Fibroblast of pulmonary artery (primary cell): ENCODE results near the gene CMTM7.

ENCODE experiments used
- DNase-seq: peaks from one replicate; pipeline ENCODE4 v3.0.0-alpha.2; 2010; ENCODE audit warnings: low read depth
- H3K4me3 ChIP-seq: replicated peaks from 2 replicates; pipeline ENCODE4 v1.5.1; 2011; ENCODE audit warnings: low read depth, mild to moderate bottlenecking, control low read depth, low read length, moderate library complexity
- CTCF ChIP-seq: IDR thresholded peaks from 2 replicates; pipeline ENCODE4 v1.5.1; 2011; ENCODE audit warnings: mild to moderate bottlenecking, control low read depth, low read length, inconsistent platforms; ENCODE audit errors: missing control alignments

CMTM7 gene

GRCh38 chr3:32484436-32484835 lies 92.8 kb downstream of the CMTM7 start:
- DNase-seq: no peak
- TF ChIP-seq CTCF: no peak
- H3K4me3 ChIP-seq: no peak overlapping the region

- no peak for TF ChIP-seq CTCF
- peak; percentile 39 for DNase-seq
- no peak overlapping the region for H3K4me3 ChIP-seq
Measured at GRCh38 chr3:32487781-32488473, 96.3 kb downstream of the CMTM7 start.

GRCh38 chr3:32488474-32489008 lies 96.9 kb downstream of the CMTM7 start:
- DNase-seq: no peak
- no peak for TF ChIP-seq CTCF
- H3K4me3 ChIP-seq: no peak overlapping the region

- no peak for TF ChIP-seq CTCF
- DNase-seq: no peak
- no peak overlapping the region for H3K4me3 ChIP-seq
Measured at GRCh38 chr3:32492684-32493436, 101.2 kb downstream of the CMTM7 start.

GRCh38 chr3:32493437-32494414 lies 102.1 kb downstream of the CMTM7 start:
- TF ChIP-seq CTCF: no peak
- H3K4me3 ChIP-seq: no peak overlapping the region
- peak; percentile 49 for DNase-seq

- no peak for TF ChIP-seq CTCF
- no peak for DNase-seq
- H3K4me3 ChIP-seq: no peak overlapping the region
Measured at GRCh38 chr3:32495085-32495484, 103.4 kb downstream of the CMTM7 start.
